Gastroesophageal sphincter (tissue), 2 donors: ENCODE measurements around the gene CLEC5A.

ENCODE experiments used
- EP300 ChIP-seq: sonication (generic); formaldehyde crosslinking; IDR thresholded peaks from one replicate; pipeline ENCODE4 v1.6.1; 2017; ENCODE audit warnings: antibody characterized with exemption, mild to moderate bottlenecking
- POLR2AphosphoS5 ChIP-seq: sonication (generic); formaldehyde crosslinking; IDR thresholded peaks from one replicate; pipeline ENCODE4 v1.6.1; 2017; ENCODE audit warnings: antibody characterized with exemption

- TF ChIP-seq EP300 (no peak), POLR2AphosphoS5 (no peak)
These were observed 9.3 kb upstream of the CLEC5A start for GRCh38 chr7:141956084-141956483.
